DMS153 treated with DMSO at 0.1 percent for 48 hours (cell line): ENCODE measurements around the gene DFFA.
A peak's percentile ranks its signal among the peaks of the same experiment; 100 is the strongest.

Source experiments
- DNase-seq: peaks from one replicate; lab custom pipeline; 2025; ENCODE audit not compliant: unreplicated experiment; lab: John Stamatoyannopoulos, UW

The DFFA gene, protein sequence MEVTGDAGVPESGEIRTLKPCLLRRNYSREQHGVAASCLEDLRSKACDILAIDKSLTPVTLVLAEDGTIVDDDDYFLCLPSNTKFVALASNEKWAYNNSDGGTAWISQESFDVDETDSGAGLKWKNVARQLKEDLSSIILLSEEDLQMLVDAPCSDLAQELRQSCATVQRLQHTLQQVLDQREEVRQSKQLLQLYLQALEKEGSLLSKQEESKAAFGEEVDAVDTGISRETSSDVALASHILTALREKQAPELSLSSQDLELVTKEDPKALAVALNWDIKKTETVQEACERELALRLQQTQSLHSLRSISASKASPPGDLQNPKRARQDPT

DNA sequence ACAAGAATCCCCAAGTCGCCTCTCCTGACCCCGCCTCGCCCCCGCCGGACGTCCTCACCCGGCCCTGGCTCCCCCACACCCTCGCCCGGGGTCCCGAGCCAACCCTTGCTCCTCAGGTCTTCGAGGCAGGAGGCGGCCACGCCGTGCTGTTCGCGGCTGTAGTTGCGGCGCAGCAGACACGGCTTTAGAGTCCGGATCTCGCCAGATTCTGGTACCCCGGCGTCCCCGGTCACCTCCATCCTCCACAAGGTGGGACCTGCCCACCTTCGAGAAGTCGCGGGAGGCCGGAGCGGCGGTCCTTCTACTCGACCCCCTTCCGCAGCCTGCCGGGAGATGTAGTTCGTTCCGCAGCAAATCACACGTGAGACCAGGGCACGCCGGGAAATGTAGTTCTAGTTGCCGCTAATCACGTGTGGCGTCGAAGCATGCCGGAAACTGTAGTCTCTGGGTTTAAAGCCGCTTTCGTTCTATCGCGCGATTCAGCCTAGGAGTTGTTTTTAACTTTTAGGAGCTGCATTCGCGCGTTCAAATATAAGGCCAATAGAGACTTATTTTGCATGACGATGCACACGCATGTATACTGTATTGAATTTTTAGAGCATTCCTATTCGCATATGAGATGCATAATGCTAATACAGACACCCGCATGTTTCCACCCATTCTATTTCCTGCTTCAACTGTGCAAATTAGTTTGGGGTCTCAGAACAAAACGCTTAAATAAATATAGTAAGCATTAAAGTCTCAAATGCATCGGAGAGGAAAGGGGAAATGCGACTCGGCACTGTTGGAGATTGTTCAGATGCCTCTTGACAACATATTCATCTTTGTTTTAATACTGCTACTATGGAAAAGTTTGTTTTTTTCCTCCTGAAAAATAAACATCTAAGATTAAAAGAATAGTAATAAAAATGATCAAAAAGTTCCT is at the start of gene DFFA:
Gene DFFA, minus strand, starts transcription at position 310 of the 925 bp plus-strand sequence. Its CDS starts 71 bp downstream, at position 239.
- DNase-seq = peak; percentile 100

DNA sequence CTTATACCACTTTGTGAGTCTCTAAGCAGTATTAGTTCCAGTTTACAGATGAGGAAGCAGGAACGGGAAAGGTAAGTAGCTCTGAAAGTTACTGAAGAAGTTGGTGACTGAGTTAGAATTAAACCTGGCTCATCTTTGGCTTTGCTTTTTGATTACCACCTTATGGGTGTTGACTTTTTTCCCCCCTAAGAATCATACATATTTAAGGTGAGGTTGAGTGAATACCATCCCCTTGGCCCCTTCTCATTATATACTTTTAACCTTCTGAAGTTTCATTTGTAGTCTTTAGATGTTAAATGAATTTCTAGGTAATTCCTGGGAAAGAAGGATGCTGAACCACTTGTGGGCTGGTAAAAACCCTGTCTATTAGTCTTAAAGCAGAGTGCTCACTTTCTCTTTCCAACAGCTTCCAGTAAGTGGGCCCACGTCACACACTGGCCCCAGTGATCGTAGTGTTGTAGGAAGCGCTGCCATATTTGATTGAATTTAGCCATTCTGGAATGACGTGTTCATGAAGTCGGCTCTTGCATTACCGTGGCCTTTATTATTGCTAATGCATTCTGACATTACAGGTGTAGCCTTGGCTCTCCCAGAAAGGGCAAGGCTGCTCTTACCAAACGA is 49.3 kb upstream of the DFFA start:
- no peak for DNase-seq

DNA sequence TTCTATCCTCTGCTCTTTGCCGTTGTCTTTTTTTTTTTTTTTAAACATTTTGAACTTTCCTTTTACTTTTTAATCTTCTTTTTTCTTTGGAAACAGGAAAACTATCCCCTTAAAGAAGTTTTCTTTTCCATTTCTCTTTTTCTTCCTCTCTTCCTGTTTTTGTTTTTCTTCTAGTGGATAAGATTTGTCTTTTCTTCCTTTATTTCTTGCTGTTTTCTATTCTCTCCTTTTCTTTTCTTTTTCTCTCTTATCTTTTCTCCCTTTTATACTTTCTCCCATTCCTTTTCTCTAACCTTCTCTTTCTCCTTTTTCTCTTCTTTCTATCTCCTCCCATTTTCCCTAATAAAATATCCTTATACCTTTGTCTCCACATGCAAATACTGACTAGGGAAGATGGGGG is 48.6 kb upstream of the DFFA start:
- no peak for DNase-seq

DNA sequence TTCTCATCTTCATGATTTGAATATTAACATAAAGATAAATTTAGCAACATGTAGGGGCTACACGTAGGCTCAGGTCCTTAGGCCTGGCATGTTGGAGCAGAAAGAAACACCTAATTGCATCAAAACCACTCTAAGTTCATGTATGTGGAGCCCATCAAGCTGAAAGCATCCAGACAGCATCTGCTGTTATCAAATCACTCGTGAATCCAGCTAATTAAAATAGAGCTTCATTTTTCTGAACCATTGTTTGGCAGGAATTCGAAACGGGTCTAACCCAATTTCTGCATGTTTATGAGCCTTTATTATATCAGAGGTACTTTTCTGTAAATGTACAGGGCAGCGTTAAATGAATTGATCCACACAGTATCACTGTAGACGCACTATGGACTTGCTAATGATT is 48.2 kb upstream of the DFFA start:
- DNase-seq = no peak

DNA sequence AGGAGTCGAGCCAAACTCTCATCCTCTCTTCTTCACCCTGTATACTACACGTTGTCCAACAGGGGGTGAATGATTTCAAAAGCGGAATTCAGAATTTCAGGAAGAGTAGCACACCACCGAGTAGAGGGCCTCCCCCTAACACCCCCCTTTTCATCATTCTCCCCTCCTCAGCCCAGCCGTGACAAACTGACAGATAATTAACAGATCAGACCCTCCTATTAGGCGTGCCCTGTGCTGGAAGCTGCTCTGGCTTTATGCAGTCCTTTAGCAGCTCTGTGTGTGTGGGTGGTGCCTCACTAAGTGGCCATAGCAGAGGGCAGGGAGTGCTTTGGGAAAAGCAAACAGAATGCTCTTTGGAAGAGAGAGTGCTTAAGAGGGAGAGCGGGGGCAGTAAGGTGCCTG is 46.7 kb upstream of the DFFA start:
- peak; percentile 88 for DNase-seq

DNA sequence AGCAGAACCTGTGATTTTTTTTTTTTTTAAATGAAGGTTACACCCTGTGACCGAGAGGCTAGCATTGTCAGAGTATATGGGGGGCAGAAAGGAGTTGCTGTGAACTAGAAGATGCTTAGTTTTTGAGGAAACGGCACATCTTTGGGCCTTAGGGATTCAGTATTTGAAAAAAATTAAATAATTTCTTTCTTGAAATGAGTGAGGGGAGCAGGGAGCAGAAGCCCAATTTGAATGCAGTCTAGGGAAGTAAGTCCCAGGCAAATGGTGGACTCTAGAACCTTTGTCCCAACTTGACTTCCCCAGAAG is 45.3 kb upstream of the DFFA start:
- DNase-seq = no peak

DNA sequence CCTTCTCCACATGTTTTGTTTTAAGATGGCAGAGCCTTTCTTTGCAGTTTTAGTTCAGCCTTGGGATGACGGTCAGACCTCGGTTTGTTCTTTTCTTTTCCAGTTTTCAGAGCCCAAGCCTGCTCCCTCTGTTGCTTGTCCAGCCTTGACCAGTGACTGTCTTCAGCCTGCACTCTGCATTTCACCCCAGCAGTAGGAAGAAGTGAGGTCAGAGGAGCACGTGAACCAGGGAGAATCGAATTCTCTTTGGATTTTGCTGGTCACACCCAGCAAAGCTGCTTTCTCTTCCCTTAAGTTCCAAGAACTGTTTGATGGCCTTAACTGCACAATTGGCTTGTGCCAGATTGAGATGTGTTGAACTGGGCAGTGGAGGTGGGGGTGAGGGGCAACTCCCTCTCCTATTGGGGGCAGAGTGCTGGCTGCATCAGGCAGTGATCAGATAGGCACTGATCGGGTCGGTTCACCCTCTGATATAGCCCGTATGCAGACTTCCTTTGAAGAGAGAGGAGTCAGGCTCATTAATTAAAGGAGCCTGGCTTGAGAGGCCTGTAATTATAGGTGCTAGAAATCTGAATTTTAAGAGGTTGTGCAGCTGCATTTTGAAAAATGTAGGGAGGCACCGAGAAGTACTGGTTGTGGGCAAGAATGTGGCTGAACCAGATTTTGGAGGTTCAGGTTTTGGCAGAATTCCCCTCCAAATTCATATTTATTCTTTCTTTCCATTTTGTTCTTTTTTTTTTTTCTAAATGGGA is 44.8 kb upstream of the DFFA start:
- no peak for DNase-seq

DNA sequence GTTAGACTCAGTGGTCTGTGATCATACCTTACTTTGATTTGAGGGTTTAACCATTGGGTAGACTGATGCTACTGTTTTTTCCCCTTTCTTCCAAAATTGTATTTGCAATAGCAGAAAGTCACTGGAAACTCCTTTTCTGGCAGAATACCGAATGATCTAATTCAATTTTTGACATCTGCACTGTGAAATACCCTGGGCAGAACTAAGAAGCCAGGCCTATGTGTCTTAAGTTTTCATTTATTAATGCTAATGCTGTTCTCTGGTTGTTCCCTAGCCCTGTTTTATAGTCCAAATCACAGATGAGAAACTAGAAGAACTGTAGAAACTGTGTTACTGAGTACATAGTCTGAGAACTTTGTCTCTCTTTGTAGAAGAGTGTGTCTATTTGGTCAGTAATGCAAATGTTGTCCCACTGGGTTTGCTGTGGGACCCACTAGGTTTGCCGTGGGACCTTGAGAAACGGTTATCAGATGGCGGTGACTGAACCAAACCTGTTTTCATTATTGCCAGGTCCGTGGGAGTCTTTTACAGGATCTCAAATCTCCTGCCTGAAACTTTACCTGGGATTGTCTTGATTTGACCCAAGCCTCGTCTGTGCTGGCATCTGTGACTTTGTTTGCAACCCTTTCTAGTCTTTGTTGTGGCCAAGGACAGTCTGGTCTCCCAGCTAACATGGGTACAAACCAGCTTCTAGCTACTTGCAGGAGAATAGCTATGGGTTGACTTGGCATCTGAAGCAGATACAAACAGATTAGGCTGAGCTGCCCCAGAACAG is 43.8 kb upstream of the DFFA start:
- no peak for DNase-seq

DNA sequence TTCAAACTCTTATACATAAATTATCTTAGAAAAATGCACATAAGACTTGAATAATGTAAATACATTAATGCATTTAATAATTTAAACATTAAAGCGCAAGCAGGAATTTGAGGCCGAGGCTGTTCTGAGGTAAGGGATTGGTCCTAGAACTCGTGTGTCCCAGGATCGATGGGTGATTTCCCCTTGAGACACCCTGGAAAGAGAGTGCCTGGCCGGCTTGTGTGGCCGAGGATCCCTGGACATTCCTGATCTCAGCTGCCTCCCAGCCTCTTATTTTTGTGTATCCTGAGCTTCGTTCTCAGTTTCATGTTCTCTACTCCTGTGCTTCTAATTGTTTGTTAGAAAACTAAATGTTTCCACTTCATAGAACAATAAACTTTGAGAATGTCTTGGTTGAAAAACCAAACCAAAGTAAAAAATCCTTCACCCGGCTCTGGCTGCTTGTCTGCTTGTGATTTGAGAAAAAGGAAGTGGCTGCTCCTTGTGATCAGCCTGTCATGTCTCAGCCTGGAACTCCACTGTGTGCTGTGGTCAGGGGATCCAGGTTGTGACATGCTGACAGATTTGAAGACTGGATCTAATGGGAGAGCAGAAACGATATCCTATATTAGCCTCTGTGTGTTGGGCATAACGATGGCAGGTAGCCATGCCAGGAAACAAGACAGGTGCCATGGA is 43.1 kb upstream of the DFFA start:
- DNase-seq = no peak

DNA sequence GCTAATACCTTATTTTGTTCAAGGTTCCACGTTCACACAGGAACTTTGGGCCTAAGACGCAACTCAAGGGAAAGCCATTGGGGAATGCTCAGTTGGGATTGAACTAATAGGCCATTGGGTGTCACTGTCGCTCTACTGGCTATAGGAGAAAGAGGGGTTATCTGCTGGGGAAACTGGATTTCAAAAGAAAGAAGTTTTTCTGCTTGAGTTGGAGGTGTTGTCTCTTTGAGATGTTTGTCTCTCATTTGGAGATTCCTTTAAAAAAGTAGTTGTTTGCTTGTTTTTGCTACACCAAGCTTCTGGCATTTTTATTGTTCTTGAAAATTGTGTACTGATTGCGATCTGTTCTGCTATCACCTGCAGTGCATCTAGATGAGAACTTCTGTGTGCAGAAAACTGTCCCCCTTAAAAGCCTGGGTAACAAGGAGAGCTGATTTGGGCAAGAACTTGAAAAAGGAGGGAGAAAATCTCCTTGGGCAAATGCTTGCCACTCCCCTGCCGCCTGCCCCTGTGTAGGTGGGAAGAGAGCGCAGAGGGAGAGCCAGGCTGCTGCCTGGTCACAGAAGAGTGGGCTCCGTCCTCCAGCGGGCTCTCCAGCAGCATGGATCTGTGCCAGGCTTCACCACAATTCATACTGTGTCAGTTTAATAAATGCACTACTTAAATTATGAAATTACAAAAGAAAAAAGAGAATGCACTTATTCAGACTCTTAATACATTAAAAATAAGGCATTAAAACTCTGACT is 42.3 kb upstream of the DFFA start:
- peak; percentile 91 for DNase-seq

DNA sequence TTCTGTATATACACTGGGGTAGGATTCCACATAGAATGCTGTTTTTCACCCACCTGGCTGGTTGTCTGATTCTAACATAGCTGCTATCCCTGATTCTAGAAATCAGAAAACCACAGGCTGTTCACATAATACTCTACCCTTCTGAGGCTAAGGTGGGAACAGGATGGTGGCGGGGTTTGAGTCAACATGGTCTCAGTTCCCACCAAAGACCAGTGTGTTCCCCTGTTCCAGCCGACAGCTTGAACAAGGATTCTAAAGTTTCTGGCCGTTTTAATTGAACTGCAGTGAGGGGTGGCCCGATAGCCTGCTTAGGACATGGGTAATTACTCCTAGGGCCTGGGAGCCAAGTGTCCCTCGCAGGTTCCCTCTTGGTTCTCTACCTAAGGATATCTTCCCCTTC is 40.9 kb upstream of the DFFA start:
- no peak for DNase-seq

DNA sequence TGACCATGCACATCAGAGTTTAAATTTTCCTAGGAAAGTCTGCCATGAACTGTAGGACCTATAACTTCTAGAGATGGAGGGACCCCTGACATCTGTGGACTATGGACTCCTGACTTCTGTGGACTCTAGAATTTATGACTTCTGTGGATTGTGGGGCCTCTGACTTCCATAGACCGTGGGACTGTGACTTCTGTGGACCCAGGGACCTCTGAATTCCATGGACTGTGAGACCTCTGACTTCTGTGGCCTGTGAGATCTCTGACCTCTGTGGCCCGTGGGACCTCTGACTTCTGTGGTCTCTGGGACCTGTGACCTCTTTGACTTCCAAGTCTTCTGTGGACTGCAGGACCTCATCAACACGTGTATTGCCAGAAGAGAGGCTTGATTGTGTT is 39.2 kb upstream of the DFFA start:
- no peak for DNase-seq

DNA sequence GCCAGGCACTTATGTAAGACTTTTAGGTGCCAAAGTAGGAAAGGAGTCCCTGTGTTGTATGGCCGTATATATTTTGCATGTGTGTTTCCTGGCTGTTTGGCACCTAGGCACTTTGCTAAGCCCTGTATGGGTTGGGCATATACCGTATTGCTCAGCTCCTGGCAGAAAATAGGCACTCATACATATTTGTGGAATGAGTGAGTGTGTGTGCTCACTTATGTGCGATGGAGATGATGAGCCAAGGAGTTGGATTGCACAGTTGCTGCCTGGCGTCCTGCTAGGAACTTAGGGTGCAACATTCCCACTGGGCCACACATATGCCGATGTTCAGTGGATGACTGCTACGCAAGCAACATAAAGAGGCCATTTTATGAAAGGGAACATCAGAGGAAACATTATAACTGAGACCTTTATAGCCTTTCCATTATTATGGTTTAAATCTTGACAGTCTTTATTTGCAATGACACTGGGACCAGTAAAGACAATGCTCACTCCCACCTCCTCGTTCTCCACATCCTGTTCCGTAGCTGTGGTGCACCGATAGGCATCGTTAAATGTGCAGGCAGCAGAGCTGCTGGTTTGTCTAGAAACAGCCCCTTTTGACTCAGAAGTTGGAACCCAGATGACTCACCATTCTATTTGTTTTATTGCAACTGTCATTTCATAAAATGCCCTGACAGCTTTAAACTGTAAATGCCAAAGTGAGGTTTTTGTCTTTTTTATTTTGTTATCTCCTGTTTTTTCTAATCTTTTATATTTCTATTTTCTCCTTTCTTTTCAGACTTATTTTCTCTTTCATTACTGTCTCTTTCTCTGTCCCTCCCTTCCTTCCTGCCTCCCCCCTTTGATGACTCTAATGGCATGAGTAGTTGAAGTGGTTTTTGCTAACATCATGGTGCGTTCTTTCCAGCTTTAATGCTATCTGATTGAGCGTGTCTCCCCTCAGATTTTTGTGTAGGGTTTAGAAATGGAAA is 38.5 kb upstream of the DFFA start:
- DNase-seq = peak; percentile 74

DNA sequence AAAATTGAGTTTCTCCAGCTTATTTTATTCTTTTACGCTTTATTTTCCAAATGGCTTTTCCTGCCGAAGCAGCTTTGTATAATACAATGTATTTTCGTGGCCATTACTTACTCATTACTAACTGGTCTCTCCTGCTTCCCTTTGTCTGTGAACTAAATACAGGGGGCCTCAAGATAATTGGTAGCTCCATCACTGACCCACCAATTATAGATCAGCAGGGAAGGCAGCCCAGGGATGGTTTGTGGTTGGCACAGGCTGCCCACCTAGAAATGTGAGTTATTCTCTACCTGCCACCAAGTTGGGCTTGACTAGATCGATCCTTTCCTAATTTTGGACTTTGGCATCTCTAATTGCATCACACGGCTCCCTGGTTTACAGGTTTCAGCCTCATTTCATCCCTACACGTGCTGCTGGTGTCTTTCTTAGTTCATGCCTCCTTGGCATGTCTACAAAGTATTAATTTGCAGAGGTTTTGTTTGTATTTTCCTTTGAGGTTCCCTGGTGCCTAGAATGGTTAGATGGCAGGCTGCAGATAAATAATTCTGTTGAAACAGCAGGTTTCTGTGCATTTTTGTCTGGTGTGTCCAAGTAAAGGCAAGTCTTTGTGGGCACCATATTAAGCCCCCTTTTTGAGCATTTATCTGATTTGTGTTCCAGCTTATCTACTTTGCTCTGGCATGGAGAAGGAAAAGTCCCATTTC is 37.6 kb upstream of the DFFA start:
- DNase-seq = no peak

DNA sequence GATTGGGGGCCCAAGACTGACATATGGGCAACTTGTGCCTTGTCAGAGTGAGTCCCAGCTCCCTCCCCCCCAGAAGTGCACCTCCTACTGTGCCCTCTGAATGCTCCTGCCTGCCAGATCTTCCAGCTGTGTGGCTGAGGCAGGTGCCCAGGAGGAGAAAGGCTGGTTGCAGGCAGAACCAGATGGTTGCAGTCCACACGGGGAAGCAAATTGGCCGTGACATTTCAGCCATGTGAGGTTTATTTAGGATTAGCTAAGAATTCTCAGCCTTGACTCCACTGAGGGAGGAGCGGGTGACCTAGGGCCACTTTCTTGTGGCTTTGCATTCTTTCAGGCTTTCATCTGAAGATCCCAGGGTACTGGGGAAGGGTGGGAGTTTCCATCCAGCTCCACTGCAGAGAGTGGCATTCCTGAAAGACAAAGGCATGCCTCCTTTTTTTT is 36.2 kb upstream of the DFFA start:
- DNase-seq = no peak

DNA sequence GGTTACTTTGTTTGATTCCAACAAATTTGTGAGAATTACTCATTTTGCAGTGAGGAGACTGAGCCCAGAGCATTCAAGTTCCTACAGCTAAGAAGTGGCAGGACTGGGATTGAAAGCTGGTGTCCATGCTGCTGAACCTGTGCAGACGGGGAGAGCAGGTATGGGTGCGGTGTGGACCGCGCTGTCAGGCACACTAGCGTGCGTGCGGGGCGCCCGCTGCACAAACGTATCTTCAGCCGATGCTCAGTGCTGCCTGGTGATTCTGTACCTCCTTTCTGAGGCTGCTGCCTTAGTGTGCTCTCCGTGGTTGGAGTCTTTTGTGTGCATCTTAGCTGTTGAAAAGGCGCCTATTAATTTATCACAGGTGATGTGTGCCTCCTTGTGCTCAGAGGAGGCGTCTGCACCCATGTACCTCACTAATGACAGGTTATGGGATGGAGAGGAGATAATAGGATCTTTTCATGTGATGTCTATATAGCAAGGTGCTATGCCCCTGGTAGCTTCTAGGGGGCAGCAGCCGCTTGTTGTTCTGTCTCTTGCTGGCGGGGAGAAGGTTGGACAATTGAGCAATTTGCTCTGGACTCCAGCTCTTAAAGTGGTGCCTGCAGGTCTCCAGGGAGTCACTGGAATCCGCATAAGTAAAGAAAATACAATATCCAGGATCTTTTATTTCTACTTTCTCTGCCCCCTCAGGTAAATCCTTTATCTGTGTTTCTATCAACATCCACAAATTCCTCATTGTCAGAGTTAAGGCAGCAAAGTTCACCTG is 35.0 kb upstream of the DFFA start:
- DNase-seq = peak; percentile 96

DNA sequence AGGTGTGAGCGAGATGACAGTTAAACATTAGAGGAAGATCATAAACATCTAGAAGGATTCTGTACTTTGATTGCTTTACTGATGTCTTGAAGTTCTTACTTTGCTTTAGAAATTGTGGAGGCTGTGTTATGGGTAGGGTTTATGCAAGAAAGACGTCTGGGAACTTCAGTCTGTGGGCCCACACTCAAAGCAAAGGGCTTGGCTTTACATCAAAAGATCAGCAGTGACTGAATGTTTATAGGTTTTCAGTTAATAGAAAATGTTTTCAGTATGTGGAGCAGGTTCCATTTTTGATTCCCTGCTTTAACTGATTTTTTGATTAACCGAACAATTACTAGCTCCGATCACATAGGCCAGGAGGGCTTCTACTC is 34.3 kb upstream of the DFFA start:
- no peak for DNase-seq
